HG03354 (cell line): ENCODE results near the gene STK24.

Experiments used
- ATAC-seq: cut with Tn5 transposase; IDR thresholded peaks from one replicate; pipeline ENCODE4 v1.9.1; 2021; ENCODE audit warnings: mild to moderate bottlenecking; ENCODE audit not compliant: unreplicated experiment, poor library complexity, severe bottlenecking

STK24 gene

GRCh38 chr13:98537306-98537705 is 39.6 kb downstream of the STK24 start:
- ATAC-seq = no peak

- ATAC-seq = no peak
These were observed 40.2 kb downstream of the STK24 start for GRCh38 chr13:98536729-98537128.

GRCh38 chr13:98535501-98536354 is 41.2 kb downstream of the STK24 start:
- ATAC-seq = no peak

DNA sequence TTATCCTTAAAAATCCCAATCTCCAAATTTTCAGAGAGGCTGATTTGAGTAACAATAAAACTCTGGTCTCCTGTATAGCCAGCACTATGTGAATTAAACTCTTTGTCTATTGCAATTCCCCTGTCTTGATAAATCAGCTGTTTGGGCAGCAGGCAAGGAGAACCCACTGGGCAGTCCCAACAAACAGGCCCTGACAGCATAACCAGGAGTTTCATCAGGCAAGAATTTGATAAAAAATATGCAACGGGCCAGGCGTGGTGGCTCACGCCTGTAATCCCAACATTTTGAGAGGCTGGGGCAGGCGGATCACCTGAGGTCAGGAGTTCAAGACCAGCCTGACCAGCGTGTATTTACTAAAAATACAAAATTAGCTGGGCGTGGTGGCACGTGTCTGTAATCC is 42.1 kb downstream of the STK24 start:
- ATAC-seq = no peak

DNA sequence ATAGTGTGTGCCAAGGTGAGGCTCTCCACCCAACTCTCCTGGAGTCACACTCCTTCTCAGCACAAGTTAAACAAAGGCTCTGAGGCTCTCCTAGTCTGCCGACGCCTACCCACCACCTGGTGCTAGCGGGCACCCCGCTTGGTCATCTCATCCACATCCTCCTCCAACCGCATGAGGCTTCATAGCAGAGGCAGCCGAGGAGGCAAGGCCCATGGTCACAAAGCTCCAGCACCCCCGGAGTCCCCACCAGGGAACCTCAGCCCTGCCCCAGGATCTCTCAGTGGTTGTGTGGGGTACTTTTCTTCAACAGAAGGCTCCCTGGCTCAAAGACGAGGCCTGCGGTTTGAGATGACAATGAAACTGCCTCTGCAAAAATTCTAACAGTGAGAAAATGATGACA is 43.0 kb downstream of the STK24 start:
- no peak for ATAC-seq

DNA sequence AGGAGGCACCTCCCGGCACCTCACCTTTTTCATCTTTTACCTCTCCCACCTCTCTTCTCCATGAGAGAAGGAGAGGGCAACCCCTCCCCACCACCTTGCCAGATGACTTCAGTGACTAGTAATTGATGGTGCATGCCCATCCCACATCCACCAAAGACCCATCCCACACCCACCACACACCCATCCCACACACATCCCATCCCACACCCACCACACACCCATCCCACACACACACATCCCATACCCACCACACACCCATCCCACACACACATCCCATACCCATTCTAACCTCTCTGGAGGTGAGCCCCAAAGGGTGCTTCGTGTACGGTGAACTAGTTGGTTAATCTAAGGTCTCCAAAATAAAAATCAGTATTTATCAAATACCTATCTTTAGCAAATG is 44.7 kb downstream of the STK24 start:
- no peak for ATAC-seq

DNA sequence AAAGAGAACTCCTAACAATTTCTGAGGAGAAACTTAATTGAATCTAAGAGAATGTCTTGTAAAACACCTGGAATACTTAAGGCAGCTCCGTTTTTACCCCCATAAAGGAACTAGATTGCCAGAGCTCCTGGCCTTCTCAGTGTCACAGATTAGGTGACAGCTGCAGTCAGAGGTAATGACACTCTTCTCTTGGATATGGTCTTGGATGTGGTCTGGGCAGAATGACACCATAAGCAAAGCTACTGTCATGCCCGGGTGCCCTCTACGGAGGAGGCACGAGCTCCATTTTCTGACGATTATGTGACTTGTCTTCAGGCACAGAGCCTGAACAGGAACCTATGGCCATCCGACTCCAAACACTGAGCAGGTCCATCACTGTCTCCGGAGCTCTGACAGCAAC is 46.7 kb downstream of the STK24 start:
- no peak for ATAC-seq

GRCh38 chr13:98529171-98529570 is 47.7 kb downstream of the STK24 start:
- no peak for ATAC-seq

DNA sequence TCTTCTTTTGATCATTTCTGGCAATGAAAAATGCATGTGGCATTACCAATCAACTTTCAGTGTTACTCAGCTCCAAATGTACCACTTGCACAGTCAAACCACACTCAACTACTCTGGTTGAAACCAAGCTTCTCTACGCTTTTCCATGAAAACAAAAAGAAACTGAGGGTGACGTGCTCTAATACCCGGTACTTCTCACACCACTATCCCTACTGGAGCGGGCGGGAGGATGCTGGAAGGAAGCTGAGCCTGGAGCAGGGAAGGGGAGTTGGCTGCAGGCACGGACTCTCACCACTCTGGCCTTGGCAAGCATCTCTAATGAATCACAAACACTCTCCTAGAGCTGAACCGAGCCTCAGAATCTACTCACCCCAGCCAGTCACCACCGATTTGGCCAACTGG is 48.2 kb downstream of the STK24 start:
- no peak for ATAC-seq

DNA sequence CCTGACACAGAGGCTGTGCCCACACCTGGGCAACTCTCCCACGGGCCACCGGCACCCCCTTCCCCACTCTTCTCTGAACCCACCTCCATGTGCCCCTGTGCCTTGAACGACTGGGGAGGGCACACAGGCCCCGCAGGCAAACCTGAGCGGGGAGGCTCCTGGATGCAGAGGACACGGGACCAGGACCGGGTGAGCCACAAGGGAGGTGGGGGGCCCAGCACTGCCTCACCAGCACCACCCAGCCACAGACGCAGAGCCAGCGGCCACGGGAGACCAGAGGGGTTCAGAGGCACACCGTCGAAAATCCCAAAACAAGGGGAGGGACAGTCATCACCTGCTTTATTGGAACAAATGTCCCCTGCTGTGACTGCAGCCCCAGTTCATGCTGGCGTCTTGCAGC is 49.4 kb downstream of the STK24 start:
- ATAC-seq = no peak

DNA sequence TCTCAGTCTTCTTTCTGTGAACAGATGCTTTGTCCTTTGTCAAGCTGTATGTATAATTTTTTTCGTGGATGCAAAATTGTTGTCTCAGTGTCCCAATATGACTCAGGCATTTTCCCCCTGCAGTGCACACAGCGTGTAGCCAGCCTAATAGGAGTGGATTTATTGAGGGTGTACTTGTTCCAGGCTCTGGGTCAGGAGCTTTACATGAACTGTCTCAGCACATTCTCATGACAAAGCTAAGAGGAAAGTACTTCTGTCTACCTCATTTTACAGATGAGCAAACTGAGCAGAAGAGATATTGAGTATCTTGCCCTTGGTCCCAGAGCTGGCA is 50.8 kb downstream of the STK24 start:
- no peak for ATAC-seq

GRCh38 chr13:98525456-98526181 is 51.3 kb downstream of the STK24 start:
- ATAC-seq = no peak

DNA sequence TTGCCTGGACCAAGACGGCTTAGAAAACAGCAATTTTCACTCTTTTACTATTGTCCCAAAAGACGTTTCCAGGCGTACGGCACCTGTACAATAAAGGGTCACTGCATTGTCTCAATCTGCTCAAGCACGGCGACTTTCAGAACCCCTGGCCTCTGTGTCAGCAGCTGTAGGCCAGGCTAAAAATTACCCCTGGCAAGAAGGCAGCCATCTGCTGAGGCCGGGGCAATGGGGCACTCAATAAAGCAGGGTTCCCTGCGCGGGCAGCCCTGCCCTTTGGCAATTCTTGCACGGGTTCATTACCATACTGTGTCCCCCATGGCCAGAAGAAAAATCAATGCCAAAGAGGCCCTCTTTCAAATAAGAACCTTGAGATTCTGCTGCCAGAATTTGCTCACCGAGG is 52.1 kb downstream of the STK24 start:
- ATAC-seq = peak; percentile 34

DNA sequence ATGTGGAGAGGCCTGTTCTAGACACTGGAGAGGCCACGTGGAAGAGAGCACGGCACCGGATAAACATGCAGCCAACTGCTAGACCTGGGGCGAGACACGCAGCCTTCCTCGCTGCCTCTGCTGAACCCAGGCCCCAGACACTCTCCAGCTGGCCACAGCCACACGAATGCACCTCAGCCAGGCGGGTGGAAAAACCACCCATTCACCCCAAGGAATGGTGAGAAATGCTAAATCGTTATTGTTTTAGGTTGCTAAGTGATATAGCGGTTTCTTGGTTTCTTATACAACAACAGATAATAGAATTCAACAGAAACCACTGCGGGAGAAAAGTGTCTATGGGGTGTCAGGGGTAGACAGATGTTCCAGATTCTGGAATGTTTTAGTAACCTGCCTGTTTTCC is 52.5 kb downstream of the STK24 start:
- ATAC-seq = peak; percentile 48

DNA sequence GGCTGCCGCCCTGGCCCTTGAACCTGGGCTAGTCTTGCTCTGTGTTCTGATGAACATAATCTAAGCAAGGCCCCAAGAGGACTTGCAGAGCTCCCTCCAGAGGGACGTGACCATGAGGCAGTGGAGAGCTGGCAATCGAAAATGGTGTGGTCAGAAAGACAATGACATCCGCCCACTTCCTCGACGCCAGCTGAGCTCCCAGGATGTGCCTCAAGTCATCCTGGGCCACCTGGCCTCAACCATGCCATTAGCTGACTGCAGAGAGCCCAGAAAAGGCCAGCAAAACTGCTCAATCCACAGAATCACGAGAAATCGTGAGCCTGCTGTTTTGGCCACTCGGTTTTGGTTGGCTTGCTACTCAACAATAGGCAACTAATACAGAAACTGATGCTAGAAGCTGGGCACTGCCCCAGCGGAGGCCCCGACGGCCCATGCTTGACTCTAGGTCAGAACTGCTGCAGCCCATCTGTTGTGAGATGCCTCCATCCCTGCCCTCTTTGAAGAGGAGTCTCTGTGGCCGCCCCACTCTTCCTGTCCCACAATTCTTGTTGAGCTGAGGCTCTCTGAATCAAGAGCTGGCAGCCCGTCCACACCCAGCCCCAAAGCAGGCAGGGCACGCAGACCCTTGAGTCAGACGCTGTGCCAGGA is 53.3 kb downstream of the STK24 start:
- peak; percentile 41 for ATAC-seq

DNA sequence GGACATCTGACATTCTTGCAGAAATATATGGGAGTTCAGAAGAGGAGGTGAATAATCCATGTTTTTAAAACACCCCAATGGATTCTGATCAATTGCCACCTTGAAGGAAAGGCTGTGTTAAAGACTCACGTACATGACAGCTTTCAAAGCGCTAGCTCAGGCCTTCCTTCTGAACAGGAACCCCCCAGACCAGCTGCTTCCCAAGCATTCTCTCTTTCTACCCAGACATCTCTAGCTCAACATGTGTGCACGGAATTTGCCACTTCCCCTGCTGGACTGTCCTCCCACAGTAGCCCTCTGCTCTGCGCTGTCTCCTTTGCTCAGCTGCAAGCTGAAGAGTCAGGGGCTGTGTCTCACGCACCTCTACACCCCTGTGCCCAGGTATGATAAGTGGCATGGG is 54.5 kb downstream of the STK24 start:
- ATAC-seq = no peak

DNA sequence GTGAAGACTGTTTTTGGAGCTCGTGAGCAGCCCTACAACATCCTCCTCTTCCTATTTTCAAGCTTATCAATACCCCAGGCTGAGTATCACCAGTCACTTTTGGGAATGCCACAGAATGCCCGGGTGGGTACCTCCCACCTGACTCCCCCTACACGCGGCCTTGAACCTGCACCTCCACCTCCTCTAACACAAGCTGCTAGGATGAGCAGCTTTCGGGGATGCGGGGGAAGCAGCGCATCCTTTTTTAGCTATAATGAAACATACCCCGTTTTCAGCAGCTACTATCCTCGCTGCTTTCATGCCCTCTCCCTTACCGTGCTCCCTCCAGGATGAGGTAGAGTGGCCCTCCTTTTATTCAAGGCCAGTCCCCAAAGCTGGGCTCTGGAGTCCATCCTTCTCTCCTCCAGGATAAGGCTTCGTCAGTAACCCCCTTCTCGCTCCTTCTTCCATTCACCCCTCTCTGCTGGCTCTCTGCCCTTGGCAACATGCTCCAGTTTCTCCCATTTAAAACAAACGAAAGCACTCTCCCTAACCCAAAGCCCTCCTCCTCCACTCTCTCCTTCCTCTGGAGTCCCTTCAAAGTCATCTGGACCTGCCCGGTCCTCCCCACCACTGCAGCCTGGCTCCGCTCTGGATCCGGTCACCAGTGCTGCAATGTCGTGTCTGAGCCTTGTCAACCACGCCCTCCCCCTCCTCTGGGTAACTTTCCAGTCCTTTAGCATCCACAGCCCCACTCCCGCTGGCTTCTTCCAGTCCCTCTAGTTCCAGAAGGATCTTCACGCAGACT is 55.3 kb downstream of the STK24 start:
- ATAC-seq = no peak

GRCh38 chr13:98520674-98521449 is 56.0 kb downstream of the STK24 start:
- ATAC-seq = no peak

DNA sequence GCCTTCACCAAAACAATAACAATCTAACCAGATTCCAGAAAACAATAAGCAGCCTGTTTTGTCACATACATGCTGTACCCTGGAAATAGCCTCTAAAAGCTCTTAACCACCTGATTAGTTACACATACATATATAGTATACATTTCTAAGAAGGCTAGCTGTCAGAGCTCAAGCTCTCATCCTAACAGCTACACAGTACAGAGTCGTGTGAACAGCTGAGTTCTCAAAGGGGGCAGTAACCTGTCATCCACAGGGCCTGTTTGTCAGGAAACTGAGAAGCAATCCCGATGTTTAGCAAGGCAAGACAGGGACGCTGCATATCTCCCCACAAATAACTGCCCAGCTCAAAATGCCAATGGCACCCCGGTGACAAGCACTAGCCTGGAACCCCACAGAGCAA is 56.9 kb downstream of the STK24 start:
- ATAC-seq = no peak
